Activated CD4-positive, alpha-beta T cell treated with anti-CD3 and anti-CD28 coated beads for 36 hours (primary cell): ENCODE results near the gene CAVIN1. TPM values are rescaled to one million over a fixed set of nuclear protein-coding genes. Genes with fewer than 3 reads are reported as not detected.

Experiments used
- ATAC-seq: fragments of 200-7000 bp; cut with Tn5 transposase; one replicate; pipeline ENCODE4 v1.10.0; 2021; ENCODE audit warnings: mild to moderate bottlenecking, moderate library complexity
- CTCF ChIA-PET: fragments of 350-600 bp; sonication (Branson Sonifier 250); formaldehyde crosslinking; loops from one replicate; lab custom pipeline; 2021; ENCODE audit warnings: antibody characterized with exemption; lab: Charles Lee
- POLR2A ChIA-PET: fragments of 350-600 bp; sonication (Branson Sonifier 250); formaldehyde crosslinking; loops from one replicate; lab custom pipeline; 2021; ENCODE audit warnings: antibody characterized with exemption, inconsistent platforms; lab: Charles Lee
- DNase-seq: peaks from one replicate; pipeline ENCODE4 v3.0.0-alpha.2; 2020
- H3K27ac Mint-ChIP-seq: one replicate; pipeline ENCODE4 v1.8.0; 2021; ENCODE audit warnings: mixed read lengths
- H3K27me3 Mint-ChIP-seq: one replicate; pipeline ENCODE4 v1.8.0; 2021; ENCODE audit warnings: mixed read lengths
- H3K36me3 Mint-ChIP-seq: one replicate; pipeline ENCODE4 v1.8.0; 2021; ENCODE audit warnings: low read depth, mixed read lengths
- H3K4me1 Mint-ChIP-seq: one replicate; pipeline ENCODE4 v1.8.0; 2021; ENCODE audit warnings: mixed read lengths
- H3K4me3 Mint-ChIP-seq: one replicate; pipeline ENCODE4 v1.8.0; 2021; ENCODE audit warnings: mild to moderate bottlenecking, moderate library complexity, mixed read lengths
- H3K9me3 Mint-ChIP-seq: one replicate; pipeline ENCODE4 v1.8.0; 2021; ENCODE audit warnings: low read depth, mixed read lengths
- intact Hi-C, 2 experiments: fragments of 100-400 bp; cut with DNase I in 1 of 2; cut with micrococcal nuclease in 1 of 2; formaldehyde crosslinking; loops; one replicate each; pipeline versions ENCODE4 v1.14.2 to v1.15.1; 2022 to 2024; cut with DNase I, micrococcal nuclease
- total RNA-seq, 2 experiments: library from RNA; stranded (reverse); gene quantifications; one replicate each; pipeline ENCODE4 v1.2.3, GENCODE V29; 2021

The CAVIN1 gene, protein sequence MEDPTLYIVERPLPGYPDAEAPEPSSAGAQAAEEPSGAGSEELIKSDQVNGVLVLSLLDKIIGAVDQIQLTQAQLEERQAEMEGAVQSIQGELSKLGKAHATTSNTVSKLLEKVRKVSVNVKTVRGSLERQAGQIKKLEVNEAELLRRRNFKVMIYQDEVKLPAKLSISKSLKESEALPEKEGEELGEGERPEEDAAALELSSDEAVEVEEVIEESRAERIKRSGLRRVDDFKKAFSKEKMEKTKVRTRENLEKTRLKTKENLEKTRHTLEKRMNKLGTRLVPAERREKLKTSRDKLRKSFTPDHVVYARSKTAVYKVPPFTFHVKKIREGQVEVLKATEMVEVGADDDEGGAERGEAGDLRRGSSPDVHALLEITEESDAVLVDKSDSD
- 1 to 10 TPM; 4.2 to 4.4 TPM for total RNA-seq

DNA sequence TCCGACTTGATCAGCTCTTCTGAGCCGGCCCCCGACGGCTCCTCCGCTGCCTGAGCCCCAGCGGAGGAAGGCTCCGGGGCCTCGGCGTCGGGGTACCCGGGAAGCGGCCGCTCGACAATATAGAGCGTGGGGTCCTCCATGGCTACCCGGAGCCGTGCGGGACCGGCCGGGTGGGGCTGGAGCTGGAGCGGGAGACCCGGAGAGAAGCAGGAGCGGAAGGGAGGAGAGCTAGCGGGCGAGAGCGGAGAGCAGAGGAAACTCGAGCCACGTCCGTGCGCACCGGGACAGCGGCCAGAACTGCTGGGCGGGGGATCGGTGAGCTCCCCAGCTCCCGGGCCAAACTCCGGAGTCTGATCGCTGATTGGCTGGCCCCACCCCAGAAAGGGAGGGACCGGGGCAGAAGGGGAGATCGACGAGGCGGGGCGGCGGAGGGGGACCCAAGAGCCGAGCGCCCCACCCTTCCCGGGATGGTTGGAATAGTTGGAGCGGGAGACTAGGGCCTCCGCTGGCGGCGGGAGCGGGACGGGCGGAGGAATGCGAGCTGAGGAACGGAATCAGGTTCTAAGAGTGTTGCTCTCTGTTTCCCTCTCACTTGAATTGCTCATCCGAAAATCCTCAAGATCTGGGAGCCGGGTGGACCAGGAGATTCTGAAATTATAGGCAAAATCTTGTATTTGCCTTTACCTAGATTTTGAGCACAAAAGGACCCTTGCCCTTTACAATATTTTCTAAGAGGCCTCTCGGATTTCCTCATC is at the start of gene CAVIN1:
Gene CAVIN1 (minus strand): TSS at position 299 of the 755 bp plus-strand sequence. CDS start 159 bp downstream, at position 140.
- H3K4me1 Mint-ChIP-seq, result peaks cover 19% of the 10 kb centered on the region
- peak; percentile 42 for ATAC-seq
- intact Hi-C loops, result loop anchor here in 1 of 2 experiments (5.0 kb wide), 1 partner anchor 241 kb away; the partner anchor contains the start of gene KCNH4
- H3K27ac Mint-ChIP-seq, result peak within 1 kb of the TSS; percentile 48
- ChIA-PET CTCF (interaction anchor here (0.9 to 2.6 kb wide), 12 partner anchors 8 to 155 kb away, joined by 4 to 18 read pairs (median 5); no protein-coding TSS in a partner anchor), POLR2A (interaction anchor here (0.5 to 1.2 kb wide), 4 partner anchors 15 to 111 kb away, joined by 3 to 5 read pairs (median 4); no protein-coding TSS in a partner anchor)
- peak; percentile 54 for DNase-seq
- H3K9me3 Mint-ChIP-seq, result no peaks in the 10 kb centered on the region
- H3K27me3 Mint-ChIP-seq, result peaks cover 26% of the 10 kb centered on the region
- H3K4me3 Mint-ChIP-seq, result peak within 1 kb of the TSS; percentile 75
- H3K36me3 Mint-ChIP-seq, result no peaks in the 10 kb centered on the region

DNA sequence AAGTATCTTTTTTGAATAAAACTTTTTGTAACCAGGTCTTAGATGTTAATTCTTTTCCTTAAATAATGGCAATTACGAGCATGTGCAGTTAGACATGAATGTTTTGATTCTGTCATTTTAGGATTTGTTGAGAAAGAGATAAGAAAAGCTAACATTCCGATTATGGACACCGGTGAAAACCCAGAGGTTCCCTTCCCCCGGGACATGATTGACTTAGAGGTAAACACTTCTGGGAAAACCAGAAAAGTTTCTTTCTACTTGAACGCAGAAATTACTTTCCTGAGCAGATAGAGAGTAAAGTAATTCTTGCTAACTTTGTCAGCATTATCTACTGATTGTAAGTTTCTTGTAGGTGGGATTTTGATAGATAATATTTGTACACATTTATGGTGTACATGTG is 44.8 kb upstream of the CAVIN1 start:
- ChIA-PET CTCF (interaction anchor here (0.6 to 1.1 kb wide), 4 partner anchors 15 to 99 kb away, joined by 3 to 4 read pairs (median 4); no protein-coding TSS in a partner anchor), POLR2A (no interaction called here)
- H3K27me3 Mint-ChIP-seq, result no peaks in the 10 kb centered on the region
- intact Hi-C loops, result no loop called here
- H3K27ac Mint-ChIP-seq, result no peak overlapping the region
- no peak for DNase-seq
- H3K36me3 Mint-ChIP-seq, result peaks cover 10% of the 10 kb centered on the region
- H3K4me3 Mint-ChIP-seq, result no peak overlapping the region
- ATAC-seq, result no peak
- no peaks in the 10 kb centered on the region for H3K9me3 Mint-ChIP-seq
- H3K4me1 Mint-ChIP-seq, result no peaks in the 10 kb centered on the region

DNA sequence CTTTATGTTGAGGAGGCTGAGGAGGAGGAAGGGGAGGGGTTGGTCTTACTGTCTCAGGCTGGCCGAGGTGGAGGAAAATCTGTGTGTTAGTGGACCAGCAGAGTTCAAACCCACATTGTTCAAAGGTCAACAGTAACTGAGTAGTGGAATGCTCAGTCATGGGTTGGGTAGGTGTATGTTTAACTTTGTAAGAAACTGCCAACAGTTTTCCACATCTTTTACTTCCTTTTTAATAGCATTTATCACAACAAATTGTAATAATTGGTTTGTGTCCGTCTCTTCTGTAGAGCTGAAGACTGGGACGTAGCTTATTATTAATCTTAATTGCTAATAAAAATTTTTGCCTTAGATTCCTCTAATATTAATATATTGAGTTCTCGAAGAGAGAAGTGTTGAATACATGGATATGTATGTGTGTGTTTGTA is 40.9 kb upstream of the CAVIN1 start:
- peaks cover 21% of the 10 kb centered on the region for H3K4me1 Mint-ChIP-seq
- no peak overlapping the region for H3K27ac Mint-ChIP-seq
- DNase-seq, result no peak
- ChIA-PET CTCF (interaction anchor here (0.7 to 1.3 kb wide), 2 partner anchors 141 to 274 kb away, joined by 3 to 4 read pairs; no protein-coding TSS in a partner anchor), POLR2A (no interaction called here)
- ATAC-seq, result no peak
- peaks cover 12% of the 10 kb centered on the region for H3K36me3 Mint-ChIP-seq
- no peak overlapping the region for H3K4me3 Mint-ChIP-seq
- intact Hi-C loops, result no loop called here
- no peaks in the 10 kb centered on the region for H3K9me3 Mint-ChIP-seq
- H3K27me3 Mint-ChIP-seq, result no peaks in the 10 kb centered on the region

DNA sequence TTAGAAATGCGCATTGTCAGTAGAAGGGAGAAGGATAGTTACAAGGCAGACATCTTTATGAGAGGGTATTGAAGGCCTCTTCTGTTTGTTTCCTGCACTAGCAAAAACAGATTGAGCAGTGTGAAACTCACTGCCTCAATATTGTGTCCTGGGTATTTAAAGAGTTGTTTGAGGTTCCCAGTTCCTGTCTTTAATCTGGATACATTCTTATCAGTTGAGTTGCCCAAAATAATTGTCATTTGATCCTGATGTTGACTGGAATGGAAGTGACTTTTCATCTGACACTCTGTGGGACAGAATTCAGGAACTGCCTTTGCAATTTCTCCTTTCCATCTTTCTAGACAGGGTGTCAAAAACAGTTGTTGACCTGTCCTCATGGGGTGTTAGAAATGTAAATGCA is 37.3 kb upstream of the CAVIN1 start:
- H3K27me3 Mint-ChIP-seq, result no peaks in the 10 kb centered on the region
- DNase-seq, result no peak
- intact Hi-C loops, result loop anchor here in 1 of 2 experiments (1.0 kb wide), 1 partner anchor 24 kb away; no protein-coding TSS in a partner anchor
- ChIA-PET POLR2A (interaction anchor here (0.6 kb wide), 1 partner anchor 85 kb away, joined by 5 read pairs; no protein-coding TSS in a partner anchor), CTCF (interaction anchor here (0.5 to 2.0 kb wide), 10 partner anchors 13 to 279 kb away, joined by 3 to 9 read pairs (median 4); partner anchors contain the start of genes CAVIN1, KCNH4 and STAT3)
- H3K36me3 Mint-ChIP-seq, result peaks cover 6% of the 10 kb centered on the region
- ATAC-seq, result no peak
- H3K4me3 Mint-ChIP-seq, result peak overlapping the region; percentile 86
- H3K4me1 Mint-ChIP-seq, result peaks cover 46% of the 10 kb centered on the region
- no peaks in the 10 kb centered on the region for H3K9me3 Mint-ChIP-seq
- H3K27ac Mint-ChIP-seq, result peak overlapping the region; percentile 68

DNA sequence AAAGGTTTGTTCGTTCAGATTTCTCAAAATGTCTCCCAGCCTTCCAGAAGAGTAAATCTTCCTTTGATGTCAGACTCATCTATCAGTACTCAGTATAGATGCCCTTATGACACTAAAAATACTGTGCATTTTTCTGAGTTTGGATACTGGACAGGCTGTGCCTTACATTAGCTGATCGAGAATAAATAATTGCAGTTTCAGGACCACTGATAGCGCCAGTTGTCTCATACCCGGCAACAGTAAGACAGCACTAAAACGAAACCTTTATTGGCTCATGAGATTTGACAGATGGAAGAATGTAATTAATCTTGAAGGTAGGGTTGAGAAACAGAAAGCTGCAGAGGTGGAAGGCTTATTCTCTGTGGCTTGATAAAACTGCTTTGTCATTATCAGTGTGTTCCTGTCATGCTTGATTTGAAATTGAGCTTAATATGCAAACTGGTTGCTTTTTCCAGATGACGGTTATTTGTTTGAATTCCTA is 36.8 kb upstream of the CAVIN1 start:
- H3K4me1 Mint-ChIP-seq, result peaks cover 46% of the 10 kb centered on the region
- H3K27me3 Mint-ChIP-seq, result no peaks in the 10 kb centered on the region
- H3K36me3 Mint-ChIP-seq, result peaks cover 6% of the 10 kb centered on the region
- H3K27ac Mint-ChIP-seq, result peak overlapping the region; percentile 68
- peak; percentile 64 for ATAC-seq
- intact Hi-C loops, result loop anchor here in 1 of 2 experiments (1.0 to 2.0 kb wide), 2 partner anchors 24 to 71 kb away; partner anchors contain the start of gene STAT3
- H3K4me3 Mint-ChIP-seq, result peak overlapping the region; percentile 86
- ChIA-PET CTCF (interaction anchor here (0.7 to 2.0 kb wide), 9 partner anchors 14 to 278 kb away, joined by 3 to 9 read pairs (median 4); partner anchors contain the start of genes CAVIN1, KCNH4 and STAT3), POLR2A (interaction anchor here (0.6 to 1.2 kb wide), 3 partner anchors 18 to 84 kb away, joined by 3 to 5 read pairs (median 3); partner anchors contain the start of gene STAT3)
- H3K9me3 Mint-ChIP-seq, result no peaks in the 10 kb centered on the region
- DNase-seq, result no peak

DNA sequence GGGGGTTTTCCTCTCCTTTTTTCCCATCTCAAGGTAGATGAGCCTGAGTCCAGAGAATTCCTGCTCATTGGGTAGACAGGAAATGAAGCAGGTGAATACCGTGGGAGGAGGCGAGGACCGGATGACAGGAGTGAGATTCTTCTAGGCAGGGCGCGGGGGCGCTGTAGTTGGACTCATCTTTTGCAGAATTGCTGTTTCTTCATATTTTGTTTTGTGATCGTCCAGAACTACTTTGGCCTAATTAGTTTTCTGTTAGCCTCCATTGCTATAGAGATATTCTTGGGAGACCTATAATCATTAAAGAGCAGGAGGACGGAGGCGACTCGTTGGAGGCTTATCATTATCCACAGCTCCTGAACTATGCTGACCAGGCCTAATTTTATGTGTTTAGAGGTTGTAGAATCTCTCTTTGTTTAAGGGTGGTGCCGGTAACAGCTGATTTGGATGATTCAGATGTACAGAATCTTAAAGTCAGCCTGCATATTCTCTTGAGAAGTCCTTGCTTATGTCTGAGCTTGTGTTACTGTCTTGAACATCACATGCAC is 36.3 kb upstream of the CAVIN1 start:
- Mint-ChIP-seq H3K4me3 (peak overlapping the region; percentile 86), H3K36me3 (peaks cover 6% of the 10 kb centered on the region), H3K4me1 (peaks cover 46% of the 10 kb centered on the region), H3K27ac (peak overlapping the region; percentile 91), H3K9me3 (no peaks in the 10 kb centered on the region), H3K27me3 (no peaks in the 10 kb centered on the region)
- CTCF ChIA-PET, result interaction anchor here (0.6 to 2.0 kb wide), 8 partner anchors 14 to 624 kb away, joined by 3 to 9 read pairs (median 4); partner anchors contain the start of genes CAVIN1, KCNH4 and STAT3
- peak; percentile 68 for DNase-seq
- POLR2A ChIA-PET, result interaction anchor here (0.9 to 1.2 kb wide), 2 partner anchors 17 to 71 kb away, joined by 3 read pairs; partner anchors contain the start of gene STAT3
- intact Hi-C loops, result loop anchor here in 1 of 2 experiments (2.0 kb wide), 1 partner anchor 71 kb away; the partner anchor contains the start of gene STAT3
- ATAC-seq, result no peak

DNA sequence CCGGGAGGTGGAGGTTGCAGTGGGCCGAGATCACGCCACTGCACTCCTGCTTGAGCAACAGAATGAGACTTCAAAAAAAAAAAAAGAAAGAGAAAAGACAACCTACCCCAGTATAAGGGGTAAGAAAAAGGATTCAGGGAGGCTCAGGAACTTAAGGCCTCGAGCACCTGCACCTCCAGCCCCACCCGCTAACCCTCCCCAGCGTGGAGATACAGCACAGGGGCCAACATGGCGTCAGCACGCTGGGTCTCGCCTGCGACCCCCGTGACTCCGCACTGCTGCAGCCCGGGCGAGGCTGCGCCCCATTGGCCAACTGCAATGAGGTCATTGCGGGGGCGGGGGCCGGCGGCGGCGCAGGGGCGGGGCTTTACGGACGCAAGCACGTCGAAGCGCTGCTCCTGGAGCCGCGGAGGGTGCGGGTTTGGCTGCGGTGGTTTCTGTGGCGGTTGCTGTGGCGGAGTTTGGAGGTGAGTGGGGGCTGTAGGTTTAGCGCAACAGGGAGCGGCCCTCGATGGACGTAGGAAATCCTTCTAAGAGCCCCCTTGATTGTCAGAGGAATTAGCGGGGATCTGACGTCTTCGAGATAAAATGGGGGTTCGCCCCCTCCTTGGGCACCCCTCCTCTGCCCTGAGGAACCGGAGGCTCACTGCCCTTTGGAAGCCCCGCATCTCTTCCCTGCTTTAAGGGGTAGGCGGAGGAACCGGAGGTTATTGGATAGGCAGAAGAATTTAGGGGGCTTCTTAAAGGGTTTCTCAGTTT is 35.6 kb upstream of the CAVIN1 start, which contains the start of gene ATP6V0A1:
Gene ATP6V0A1 (plus strand): TSS at position 382 of the 759 bp plus-strand sequence. CDS start 2,017 bp downstream, outside the sequence.
- ATAC-seq (peak; percentile 91), DNase-seq (peak; percentile 97)
- CTCF ChIA-PET, result interaction anchor here (0.6 to 2.0 kb wide), 3 partner anchors 15 to 623 kb away, joined by 3 to 9 read pairs (median 3); partner anchors contain the start of gene CAVIN1
- peak within 1 kb of the TSS; percentile 91 for H3K27ac Mint-ChIP-seq
- intact Hi-C loops, result loop anchor here in 1 of 2 experiments (1.0 to 2.0 kb wide), 3 partner anchors 70 to 278 kb away; partner anchors contain the start of gene STAT3
- POLR2A ChIA-PET, result interaction anchor here (1.2 kb wide), 1 partner anchor 71 kb away, joined by 3 read pairs; the partner anchor contains the start of gene STAT3
- H3K9me3 Mint-ChIP-seq, result no peaks in the 10 kb centered on the region
- H3K4me1 Mint-ChIP-seq, result peaks cover 46% of the 10 kb centered on the region
- H3K4me3 Mint-ChIP-seq, result peak within 1 kb of the TSS; percentile 86
- peaks cover 6% of the 10 kb centered on the region for H3K36me3 Mint-ChIP-seq
- no peaks in the 10 kb centered on the region for H3K27me3 Mint-ChIP-seq

DNA sequence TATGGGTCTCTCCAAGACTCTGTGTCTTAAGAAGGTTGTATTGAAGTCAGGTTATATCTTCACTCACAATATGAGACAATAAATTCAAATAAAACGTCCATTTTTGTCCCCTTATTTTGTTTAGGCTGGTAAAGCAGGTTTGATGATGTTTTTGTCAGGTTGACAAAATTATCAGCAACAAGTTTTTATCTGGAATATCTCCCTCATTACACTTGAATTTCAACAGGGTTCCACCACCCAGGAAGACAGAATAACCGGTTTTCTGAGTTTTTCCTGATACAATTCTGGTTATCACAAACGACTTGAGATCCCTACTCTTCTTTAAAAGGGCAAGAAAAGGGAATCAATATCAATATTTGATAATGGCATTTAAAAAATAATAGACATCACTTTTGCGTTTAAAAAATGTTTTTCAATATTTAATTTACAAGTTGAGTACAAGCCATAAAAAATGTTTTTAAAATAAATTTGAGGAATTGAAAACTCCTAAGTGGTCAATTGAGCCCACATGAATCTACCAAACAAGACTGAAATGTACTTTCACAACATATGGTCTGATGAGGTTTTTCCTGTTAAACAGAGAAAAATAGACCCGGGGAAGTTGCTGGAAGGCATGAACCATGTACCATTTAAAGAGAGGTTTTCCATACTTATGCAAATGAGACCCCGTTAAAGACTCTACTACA is 34.2 kb upstream of the CAVIN1 start:
- Mint-ChIP-seq H3K27ac (peak overlapping the region; percentile 64), H3K4me1 (peaks cover 46% of the 10 kb centered on the region), H3K4me3 (peak overlapping the region; percentile 52), H3K27me3 (peaks cover 2% of the 10 kb centered on the region), H3K36me3 (peaks cover 6% of the 10 kb centered on the region), H3K9me3 (no peaks in the 10 kb centered on the region)
- intact Hi-C loops, result no loop called here
- DNase-seq, result no peak
- POLR2A ChIA-PET, result no interaction called here
- no peak for ATAC-seq
- CTCF ChIA-PET, result interaction anchor here (0.8 kb wide), 1 partner anchor 29 kb away, joined by 3 read pairs; no protein-coding TSS in a partner anchor
